WTC11 (cell line): ENCODE measurements around the gene C1QTNF12. TPM values are rescaled to one million over a fixed set of nuclear protein-coding genes. Genes with fewer than 3 reads are reported as not detected.

Source experiments
- ATAC-seq: fragments of 200-7000 bp; cut with Tn5 transposase; 2 replicates; pipeline ENCODE4 v1.10.0; 2021; ENCODE audit warnings: mild to moderate bottlenecking, moderate library complexity
- CTCF ChIA-PET: fragments of 300-600 bp; sonication (Branson Sonifier 250); formaldehyde crosslinking; loops from one replicate; lab custom pipeline; 2021; ENCODE audit warnings: antibody characterized with exemption; lab: Charles Lee
- POLR2A ChIA-PET: fragments of 350-600 bp; sonication (Branson Sonifier 250); formaldehyde crosslinking; loops from one replicate; lab custom pipeline; 2021; ENCODE audit warnings: antibody characterized with exemption; lab: Charles Lee
- DNase-seq: peaks from one replicate; pipeline ENCODE4 v3.0.0; 2021; ENCODE audit warnings: low spot score
- H3K27ac Mint-ChIP-seq: 2 replicates; pipeline ENCODE4 v1.8.0; 2021; ENCODE audit warnings: mixed read lengths
- H3K27me3 Mint-ChIP-seq: 2 replicates; pipeline ENCODE4 v1.8.0; 2021; ENCODE audit warnings: low read depth, mild to moderate bottlenecking, moderate library complexity, mixed read lengths
- H3K36me3 Mint-ChIP-seq: 2 replicates; pipeline ENCODE4 v1.8.0; 2021; ENCODE audit warnings: mixed read lengths
- H3K4me1 Mint-ChIP-seq: 2 replicates; pipeline ENCODE4 v1.8.0; 2022; ENCODE audit warnings: mixed read lengths
- H3K4me3 Mint-ChIP-seq: 2 replicates; pipeline ENCODE4 v1.8.0; 2021; ENCODE audit warnings: mild to moderate bottlenecking, moderate library complexity, mixed read lengths
- H3K9me3 Mint-ChIP-seq: 2 replicates; pipeline ENCODE4 v1.8.0; 2021; ENCODE audit warnings: mixed read lengths
- E2F5 ChIP-seq: sonication (generic); formaldehyde crosslinking; IDR thresholded peaks from 2 replicates; pipeline ENCODE4 v1.8.1; 2022; ENCODE audit warnings: mild to moderate bottlenecking, moderate library complexity, missing genetic modification reagents
- ESRRA ChIP-seq: sonication (generic); formaldehyde crosslinking; IDR thresholded peaks from 2 replicates; pipeline ENCODE4 v1.8.1; 2022; ENCODE audit warnings: mild to moderate bottlenecking, missing genetic modification reagents, borderline replicate concordance
- FOXP4 ChIP-seq: sonication (generic); formaldehyde crosslinking; IDR thresholded peaks from 2 replicates; pipeline ENCODE4 v1.8.0; 2022; ENCODE audit warnings: mild to moderate bottlenecking, missing genetic modification reagents
- HMGA2 ChIP-seq: fragments of 250-450 bp; sonication (Bioruptor Pico); IDR thresholded peaks from 2 replicates; pipeline ENCODE4 v1.4.0; 2021; ENCODE audit warnings: mild to moderate bottlenecking, moderate library complexity
- MAX ChIP-seq: sonication (generic); formaldehyde crosslinking; IDR thresholded peaks from 2 replicates; pipeline ENCODE4 v1.8.0; 2022; ENCODE audit warnings: mild to moderate bottlenecking, missing genetic modification reagents
- NR3C1 ChIP-seq: sonication (generic); formaldehyde crosslinking; conservative IDR thresholded peaks from 2 replicates; pipeline ENCODE4 v1.8.1; 2023; ENCODE audit warnings: low read depth, mild to moderate bottlenecking, missing genetic modification reagents
- STAT6 ChIP-seq: sonication (generic); formaldehyde crosslinking; conservative IDR thresholded peaks from 2 replicates; pipeline ENCODE4 v1.8.1; 2023; ENCODE audit warnings: mild to moderate bottlenecking, low read depth, missing genetic modification reagents, moderate library complexity
- ZBTB21 ChIP-seq: sonication (generic); formaldehyde crosslinking; IDR thresholded peaks from 2 replicates; pipeline ENCODE4 v1.8.1; 2023; ENCODE audit warnings: mild to moderate bottlenecking, missing genetic modification reagents, borderline replicate concordance
- ZNF121 ChIP-seq: sonication (generic); formaldehyde crosslinking; IDR thresholded peaks from 2 replicates; pipeline ENCODE4 v1.8.0; 2023; ENCODE audit warnings: missing genetic modification reagents
- ZNF263 ChIP-seq: sonication (generic); formaldehyde crosslinking; IDR thresholded peaks from 2 replicates; pipeline ENCODE4 v1.8.1; 2022; ENCODE audit warnings: low read depth, mild to moderate bottlenecking, moderate library complexity, missing genetic modification reagents
- total RNA-seq: library from RNA; stranded (reverse); gene quantifications from 3 replicates; pipeline ENCODE4 v1.2.3, GENCODE V29; 2021
- TF ChIP-seq, protein P1 (sequence below): sonication (generic); formaldehyde crosslinking; IDR thresholded peaks from 2 replicates; pipeline ENCODE4 v1.8.1; 2022; ENCODE audit warnings: mild to moderate bottlenecking, missing genetic modification reagents, moderate library complexity, borderline replicate concordance
- TF ChIP-seq, protein P2 (sequence below): fragments of 250-450 bp; sonication (Bioruptor Pico); IDR thresholded peaks from 2 replicates; pipeline ENCODE4 v1.8.0; 2021; ENCODE audit warnings: mild to moderate bottlenecking
- TF ChIP-seq, protein P3 (sequence below): sonication (generic); formaldehyde crosslinking; IDR thresholded peaks from 2 replicates; pipeline ENCODE4 v1.8.1; 2023; ENCODE audit warnings: mild to moderate bottlenecking, moderate library complexity, missing genetic modification reagents
- TF ChIP-seq, protein P4 (sequence below): fragments of 250-450 bp; sonication (Bioruptor Pico); IDR thresholded peaks from 2 replicates; pipeline ENCODE4 v1.9.0; 2021; ENCODE audit warnings: mild to moderate bottlenecking
- TF ChIP-seq, protein P5 (sequence below): fragments of 250-450 bp; sonication (Bioruptor Pico); IDR thresholded peaks from 2 replicates; pipeline ENCODE4 v1.9.0; 2021; ENCODE audit warnings: moderate library complexity, mild to moderate bottlenecking, inconsistent platforms, borderline replicate concordance

Gene C1QTNF12
- total RNA-seq, 1 experiment from 2014 or later = 10.3 TPM

GRCh38 chr1:1204998-1205768, 41.3 kb downstream of the C1QTNF12 start:
- POLR2A ChIA-PET = interaction anchor here (0.6 kb wide), 1 partner anchor 661 kb away, joined by 3 read pairs; no protein-coding TSS in a partner anchor
- TF ChIP-seq ZBTB21 (no peak), ZNF263 (CRISPR knock-in tag) (no peak)
- TF ChIP-seq, protein P1, sequence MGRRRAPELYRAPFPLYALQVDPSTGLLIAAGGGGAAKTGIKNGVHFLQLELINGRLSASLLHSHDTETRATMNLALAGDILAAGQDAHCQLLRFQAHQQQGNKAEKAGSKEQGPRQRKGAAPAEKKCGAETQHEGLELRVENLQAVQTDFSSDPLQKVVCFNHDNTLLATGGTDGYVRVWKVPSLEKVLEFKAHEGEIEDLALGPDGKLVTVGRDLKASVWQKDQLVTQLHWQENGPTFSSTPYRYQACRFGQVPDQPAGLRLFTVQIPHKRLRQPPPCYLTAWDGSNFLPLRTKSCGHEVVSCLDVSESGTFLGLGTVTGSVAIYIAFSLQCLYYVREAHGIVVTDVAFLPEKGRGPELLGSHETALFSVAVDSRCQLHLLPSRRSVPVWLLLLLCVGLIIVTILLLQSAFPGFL (CRISPR knock-in tag) = no peak
- no peak overlapping the region for H3K27ac Mint-ChIP-seq
- peaks cover 3% of the 10 kb centered on the region; the same call in 1 of the 2 replicates for H3K4me1 Mint-ChIP-seq
- ATAC-seq (no peak), DNase-seq (no peak)
- H3K27me3 Mint-ChIP-seq = peaks cover 4% of the 10 kb centered on the region
- no peak overlapping the region for H3K4me3 Mint-ChIP-seq
- H3K9me3 Mint-ChIP-seq = no peaks in the 10 kb centered on the region
- CTCF ChIA-PET = interaction anchor here (0.8 to 3.1 kb wide), 5 partner anchors 31 to 86 kb away, joined by 4 to 17 read pairs (median 9); partner anchors contain the start of gene TTLL10
- no peaks in the 10 kb centered on the region for H3K36me3 Mint-ChIP-seq

GRCh38 chr1:1204425-1204920, 42.0 kb downstream of the C1QTNF12 start:
- Mint-ChIP-seq H3K27ac (no peak overlapping the region), H3K4me1 (peaks cover 3% of the 10 kb centered on the region; the same call in 1 of the 2 replicates), H3K36me3 (no peaks in the 10 kb centered on the region), H3K27me3 (peaks cover 4% of the 10 kb centered on the region), H3K4me3 (no peak overlapping the region), H3K9me3 (no peaks in the 10 kb centered on the region)
- CTCF ChIA-PET = interaction anchor here (3.1 kb wide), 2 partner anchors 30 to 82 kb away, joined by 13 to 17 read pairs; partner anchors contain the start of gene TTLL10
- DNase-seq (no peak), ATAC-seq (no peak)
- POLR2A ChIA-PET = interaction anchor here (0.6 kb wide), 1 partner anchor 662 kb away, joined by 3 read pairs; no protein-coding TSS in a partner anchor
- no peak for TF ChIP-seq FOXP4
- TF ChIP-seq NR3C1 (CRISPR knock-in tag) = no peak
- TF ChIP-seq, protein P2, sequence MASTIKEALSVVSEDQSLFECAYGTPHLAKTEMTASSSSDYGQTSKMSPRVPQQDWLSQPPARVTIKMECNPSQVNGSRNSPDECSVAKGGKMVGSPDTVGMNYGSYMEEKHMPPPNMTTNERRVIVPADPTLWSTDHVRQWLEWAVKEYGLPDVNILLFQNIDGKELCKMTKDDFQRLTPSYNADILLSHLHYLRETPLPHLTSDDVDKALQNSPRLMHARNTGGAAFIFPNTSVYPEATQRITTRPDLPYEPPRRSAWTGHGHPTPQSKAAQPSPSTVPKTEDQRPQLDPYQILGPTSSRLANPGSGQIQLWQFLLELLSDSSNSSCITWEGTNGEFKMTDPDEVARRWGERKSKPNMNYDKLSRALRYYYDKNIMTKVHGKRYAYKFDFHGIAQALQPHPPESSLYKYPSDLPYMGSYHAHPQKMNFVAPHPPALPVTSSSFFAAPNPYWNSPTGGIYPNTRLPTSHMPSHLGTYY (CRISPR knock-in tag) = no peak
- TF ChIP-seq HMGA2 (CRISPR knock-in tag) = no peak
- no peak for TF ChIP-seq ZNF121 (CRISPR knock-in tag)
- TF ChIP-seq E2F5 (CRISPR knock-in tag) = no peak
- TF ChIP-seq, protein P3, sequence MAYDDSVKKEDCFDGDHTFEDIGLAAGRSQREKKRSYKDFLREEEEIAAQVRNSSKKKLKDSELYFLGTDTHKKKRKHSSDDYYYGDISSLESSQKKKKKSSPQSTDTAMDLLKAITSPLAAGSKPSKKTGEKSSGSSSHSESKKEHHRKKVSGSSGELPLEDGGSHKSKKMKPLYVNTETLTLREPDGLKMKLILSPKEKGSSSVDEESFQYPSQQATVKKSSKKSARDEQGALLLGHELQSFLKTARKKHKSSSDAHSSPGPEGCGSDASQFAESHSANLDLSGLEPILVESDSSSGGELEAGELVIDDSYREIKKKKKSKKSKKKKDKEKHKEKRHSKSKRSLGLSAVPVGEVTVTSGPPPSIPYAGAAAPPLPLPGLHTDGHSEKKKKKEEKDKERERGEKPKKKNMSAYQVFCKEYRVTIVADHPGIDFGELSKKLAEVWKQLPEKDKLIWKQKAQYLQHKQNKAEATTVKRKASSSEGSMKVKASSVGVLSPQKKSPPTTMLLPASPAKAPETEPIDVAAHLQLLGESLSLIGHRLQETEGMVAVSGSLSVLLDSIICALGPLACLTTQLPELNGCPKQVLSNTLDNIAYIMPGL (CRISPR knock-in tag) = no peak
- TF ChIP-seq ESRRA = no peak
- TF ChIP-seq, protein P4, sequence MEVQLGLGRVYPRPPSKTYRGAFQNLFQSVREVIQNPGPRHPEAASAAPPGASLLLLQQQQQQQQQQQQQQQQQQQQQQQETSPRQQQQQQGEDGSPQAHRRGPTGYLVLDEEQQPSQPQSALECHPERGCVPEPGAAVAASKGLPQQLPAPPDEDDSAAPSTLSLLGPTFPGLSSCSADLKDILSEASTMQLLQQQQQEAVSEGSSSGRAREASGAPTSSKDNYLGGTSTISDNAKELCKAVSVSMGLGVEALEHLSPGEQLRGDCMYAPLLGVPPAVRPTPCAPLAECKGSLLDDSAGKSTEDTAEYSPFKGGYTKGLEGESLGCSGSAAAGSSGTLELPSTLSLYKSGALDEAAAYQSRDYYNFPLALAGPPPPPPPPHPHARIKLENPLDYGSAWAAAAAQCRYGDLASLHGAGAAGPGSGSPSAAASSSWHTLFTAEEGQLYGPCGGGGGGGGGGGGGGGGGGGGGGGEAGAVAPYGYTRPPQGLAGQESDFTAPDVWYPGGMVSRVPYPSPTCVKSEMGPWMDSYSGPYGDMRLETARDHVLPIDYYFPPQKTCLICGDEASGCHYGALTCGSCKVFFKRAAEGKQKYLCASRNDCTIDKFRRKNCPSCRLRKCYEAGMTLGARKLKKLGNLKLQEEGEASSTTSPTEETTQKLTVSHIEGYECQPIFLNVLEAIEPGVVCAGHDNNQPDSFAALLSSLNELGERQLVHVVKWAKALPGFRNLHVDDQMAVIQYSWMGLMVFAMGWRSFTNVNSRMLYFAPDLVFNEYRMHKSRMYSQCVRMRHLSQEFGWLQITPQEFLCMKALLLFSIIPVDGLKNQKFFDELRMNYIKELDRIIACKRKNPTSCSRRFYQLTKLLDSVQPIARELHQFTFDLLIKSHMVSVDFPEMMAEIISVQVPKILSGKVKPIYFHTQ (CRISPR knock-in tag) = no peak
- TF ChIP-seq MAX (CRISPR knock-in tag) = no peak
- no peak for TF ChIP-seq STAT6 (CRISPR knock-in tag)
- TF ChIP-seq, protein P5, sequence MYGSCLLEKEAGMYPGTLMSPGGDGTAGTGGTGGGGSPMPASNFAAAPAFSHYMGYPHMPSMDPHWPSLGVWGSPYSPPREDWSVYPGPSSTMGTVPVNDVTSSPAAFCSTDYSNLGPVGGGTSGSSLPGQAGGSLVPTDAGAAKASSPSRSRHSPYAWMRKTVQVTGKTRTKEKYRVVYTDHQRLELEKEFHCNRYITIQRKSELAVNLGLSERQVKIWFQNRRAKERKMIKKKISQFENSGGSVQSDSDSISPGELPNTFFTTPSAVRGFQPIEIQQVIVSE (CRISPR knock-in tag) = no peak
